Measurements from ENCODE around the gene PIAS2.

Gene PIAS2

DNA sequence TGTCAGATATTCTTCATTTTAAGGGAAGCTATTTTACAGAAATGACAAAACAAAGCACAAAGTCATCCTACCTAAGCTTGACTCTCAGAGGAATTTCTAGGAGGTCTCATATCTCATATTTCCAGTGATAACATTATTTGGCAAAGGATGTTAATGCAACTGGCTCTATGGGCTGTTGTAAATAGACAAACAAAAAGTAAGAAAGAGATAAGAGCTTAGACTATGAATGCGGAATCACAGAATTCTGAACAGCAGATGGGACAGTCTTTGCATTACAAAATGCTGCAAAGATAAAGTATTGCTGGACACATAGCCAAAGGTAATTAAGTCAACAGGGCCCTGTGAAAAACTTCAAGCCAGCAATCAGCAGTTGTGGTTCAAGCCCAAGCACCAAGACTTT lies 23.9 kb downstream of the PIAS2 start:
- Histone ChIP-seq H3K9me3 (ENCODE audit: insufficient read depth, low read length) (peaks cover 18% of the 10 kb centered on the region), H3K27me3 (ENCODE audit: insufficient read depth, insufficient read length) (no peaks in the 10 kb centered on the region), H3K36me3 (ENCODE audit: insufficient read depth, insufficient read length, low read length) (peaks cover 19% of the 10 kb centered on the region), H3K9ac (ENCODE audit: insufficient read length, low read depth) (no peak overlapping the region), H3K4me1 (ENCODE audit: insufficient read depth, insufficient read length) (no peaks in the 10 kb centered on the region), H3K4me3 (ENCODE audit: insufficient read length, low read depth) (no peak overlapping the region)
- no peak for TF ChIP-seq ZNF274 (IDR thresholded peaks at IDR 0.05; ENCODE audit: low read depth, low read length)
- no peak for TF ChIP-seq YY1 (IDR thresholded peaks at IDR 0.05; ENCODE audit: insufficient read depth, insufficient read length)
- TF ChIP-seq SUZ12 (IDR thresholded peaks at IDR 0.05; ENCODE audit: extremely low read depth, insufficient read depth, insufficient read length): no peak
- DNase-seq (ENCODE audit: low read depth, low spot score): no peak

DNA sequence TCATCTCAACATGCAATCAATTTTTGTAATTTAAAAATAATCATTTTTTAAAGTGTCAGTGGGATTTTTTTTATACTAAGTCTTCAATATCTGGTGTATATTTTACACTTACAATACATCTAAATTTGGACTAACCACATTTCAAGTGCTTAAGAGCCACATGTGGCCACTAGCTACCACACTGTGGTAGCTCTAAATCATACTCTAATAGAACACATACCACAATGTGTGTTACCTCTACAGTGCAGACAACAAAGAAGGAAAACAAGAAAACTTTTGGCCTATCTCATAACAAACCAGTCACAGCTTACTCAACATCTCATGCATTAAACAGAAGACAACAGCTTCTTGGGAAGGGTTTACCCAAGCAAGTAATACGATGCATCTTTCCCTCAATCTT lies 24.5 kb downstream of the PIAS2 start:
- no peak overlapping the region for H3K9ac ChIP-seq (ENCODE audit: insufficient read length, low read depth)
- H3K36me3 ChIP-seq (ENCODE audit: insufficient read depth, insufficient read length, low read length): peaks cover 20% of the 10 kb centered on the region
- H3K4me3 ChIP-seq (ENCODE audit: insufficient read length, low read depth): no peak overlapping the region
- H3K9me3 ChIP-seq (ENCODE audit: insufficient read depth, low read length): peaks cover 24% of the 10 kb centered on the region
- H3K27me3 ChIP-seq (ENCODE audit: insufficient read depth, insufficient read length): no peaks in the 10 kb centered on the region
- DNase-seq (ENCODE audit: low read depth, low spot score): no peak
- no peaks in the 10 kb centered on the region for H3K4me1 ChIP-seq (ENCODE audit: insufficient read depth, insufficient read length)
- TF ChIP-seq ZNF274 (IDR thresholded peaks at IDR 0.05; ENCODE audit: low read depth, low read length) (no peak), SUZ12 (IDR thresholded peaks at IDR 0.05; ENCODE audit: extremely low read depth, insufficient read depth, insufficient read length) (no peak), YY1 (IDR thresholded peaks at IDR 0.05; ENCODE audit: insufficient read depth, insufficient read length) (no peak)

DNA sequence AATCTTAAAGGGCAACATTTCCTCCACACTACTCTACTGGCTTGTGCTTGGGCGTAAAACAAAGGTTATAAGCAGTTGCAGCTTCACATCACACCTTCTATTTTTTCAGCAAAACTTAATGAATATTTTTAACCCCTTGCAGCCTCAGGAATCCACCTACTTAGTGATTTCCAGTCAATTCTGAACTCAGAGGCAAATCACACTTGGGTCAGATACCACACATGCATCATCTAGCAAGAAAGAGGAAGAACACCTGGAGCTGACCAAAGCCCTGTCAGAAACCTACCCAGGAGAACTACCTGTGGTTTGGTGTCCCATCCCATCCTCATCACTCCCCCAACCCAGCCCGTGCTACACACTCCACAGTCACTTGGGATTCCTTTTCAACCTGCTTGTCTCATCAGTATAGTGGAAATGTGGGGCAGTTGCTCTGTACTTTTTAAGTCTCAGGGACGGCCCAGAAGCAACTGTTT lies 25.5 kb downstream of the PIAS2 start:
- H3K9ac ChIP-seq (ENCODE audit: insufficient read length, low read depth): no peak overlapping the region
- peaks cover 20% of the 10 kb centered on the region for H3K36me3 ChIP-seq (ENCODE audit: insufficient read depth, insufficient read length, low read length)
- no peaks in the 10 kb centered on the region for H3K4me1 ChIP-seq (ENCODE audit: insufficient read depth, insufficient read length)
- peaks cover 32% of the 10 kb centered on the region for H3K9me3 ChIP-seq (ENCODE audit: insufficient read depth, low read length)
- no peak for DNase-seq (ENCODE audit: low read depth, low spot score)
- H3K27me3 ChIP-seq (ENCODE audit: insufficient read depth, insufficient read length): no peaks in the 10 kb centered on the region
- TF ChIP-seq SUZ12 (IDR thresholded peaks at IDR 0.05; ENCODE audit: extremely low read depth, insufficient read depth, insufficient read length): no peak
- TF ChIP-seq YY1 (IDR thresholded peaks at IDR 0.05; ENCODE audit: insufficient read depth, insufficient read length): no peak
- no peak for TF ChIP-seq ZNF274 (IDR thresholded peaks at IDR 0.05; ENCODE audit: low read depth, low read length)
- H3K4me3 ChIP-seq (ENCODE audit: insufficient read length, low read depth): no peak overlapping the region

DNA sequence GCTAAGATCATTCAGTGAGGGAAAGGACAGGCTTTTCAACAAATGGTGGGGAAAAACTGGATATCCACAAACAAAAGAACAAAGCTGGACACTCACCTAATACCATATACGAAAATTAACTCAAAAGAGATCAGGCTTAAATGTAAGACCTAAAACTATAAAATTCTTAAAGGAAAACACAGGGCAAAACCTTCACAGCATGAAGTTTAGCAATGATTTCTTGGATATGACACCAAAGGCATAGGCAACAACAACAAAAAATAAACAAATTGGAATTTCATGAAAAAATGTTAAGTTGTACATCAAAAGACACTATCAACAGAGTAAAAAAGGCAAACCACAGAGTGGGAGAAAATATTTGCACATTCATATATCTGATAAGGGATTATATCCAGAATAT lies 28.3 kb downstream of the PIAS2 start:
- peaks cover 20% of the 10 kb centered on the region for H3K36me3 ChIP-seq (ENCODE audit: insufficient read depth, insufficient read length, low read length)
- no peak overlapping the region for H3K9ac ChIP-seq (ENCODE audit: insufficient read length, low read depth)
- H3K9me3 ChIP-seq (ENCODE audit: insufficient read depth, low read length): peaks cover 32% of the 10 kb centered on the region
- H3K4me3 ChIP-seq (ENCODE audit: insufficient read length, low read depth): no peak overlapping the region
- H3K27me3 ChIP-seq (ENCODE audit: insufficient read depth, insufficient read length): no peaks in the 10 kb centered on the region
- H3K4me1 ChIP-seq (ENCODE audit: insufficient read depth, insufficient read length): no peaks in the 10 kb centered on the region
- no peak for DNase-seq (ENCODE audit: low read depth, low spot score)
- TF ChIP-seq SUZ12 (IDR thresholded peaks at IDR 0.05; ENCODE audit: extremely low read depth, insufficient read depth, insufficient read length): no peak
- no peak for TF ChIP-seq YY1 (IDR thresholded peaks at IDR 0.05; ENCODE audit: insufficient read depth, insufficient read length)
- TF ChIP-seq ZNF274 (IDR thresholded peaks at IDR 0.05; ENCODE audit: low read depth, low read length): no peak

DNA sequence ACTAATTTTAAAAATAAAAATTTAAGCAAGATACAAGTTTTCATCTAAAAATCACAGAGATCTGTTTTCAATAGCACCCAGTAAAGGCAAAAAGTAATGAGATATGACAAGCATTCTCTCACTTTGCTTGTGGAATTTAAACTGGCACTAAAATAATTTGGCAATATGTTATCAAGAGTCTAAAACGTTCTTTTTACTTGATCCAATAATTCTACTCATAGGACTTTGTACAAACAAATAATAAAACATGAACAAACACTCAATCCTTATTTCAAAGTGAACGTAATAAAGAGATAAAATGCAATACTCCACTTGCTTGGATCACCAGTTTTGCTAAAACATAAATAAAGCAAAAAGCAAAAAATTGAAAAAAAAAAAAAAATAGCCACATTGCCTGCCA lies 30.4 kb downstream of the PIAS2 start:
- DNase-seq (ENCODE audit: low read depth, low spot score): no peak
- Histone ChIP-seq H3K4me3 (ENCODE audit: insufficient read length, low read depth) (no peak overlapping the region), H3K9ac (ENCODE audit: insufficient read length, low read depth) (no peak overlapping the region), H3K27me3 (ENCODE audit: insufficient read depth, insufficient read length) (no peaks in the 10 kb centered on the region), H3K9me3 (ENCODE audit: insufficient read depth, low read length) (peaks cover 32% of the 10 kb centered on the region), H3K36me3 (ENCODE audit: insufficient read depth, insufficient read length, low read length) (peaks cover 20% of the 10 kb centered on the region), H3K4me1 (ENCODE audit: insufficient read depth, insufficient read length) (no peaks in the 10 kb centered on the region)
- no peak for TF ChIP-seq SUZ12 (IDR thresholded peaks at IDR 0.05; ENCODE audit: extremely low read depth, insufficient read depth, insufficient read length)
- TF ChIP-seq YY1 (IDR thresholded peaks at IDR 0.05; ENCODE audit: insufficient read depth, insufficient read length): no peak
- TF ChIP-seq ZNF274 (IDR thresholded peaks at IDR 0.05; ENCODE audit: low read depth, low read length): no peak

DNA sequence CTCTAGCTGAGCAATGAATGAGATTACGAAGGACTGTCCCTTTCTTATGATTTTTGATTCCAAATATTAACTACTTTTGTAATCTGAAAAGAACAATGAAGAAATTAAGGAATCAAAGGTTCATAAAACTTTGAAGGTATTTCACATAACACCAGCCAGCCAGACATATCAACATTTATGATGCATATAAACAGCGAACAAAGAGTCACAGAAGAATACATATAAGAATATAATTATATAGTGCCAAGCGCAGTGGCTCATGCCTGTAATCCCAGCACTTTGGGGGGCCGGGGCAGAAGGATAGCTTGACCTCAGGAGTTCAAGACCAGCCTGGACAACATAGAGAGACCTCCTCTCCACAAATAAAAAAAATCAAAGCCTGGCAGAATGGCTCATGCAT lies 34.1 kb downstream of the PIAS2 start:
- Histone ChIP-seq H3K36me3 (ENCODE audit: insufficient read depth, insufficient read length, low read length) (no peaks in the 10 kb centered on the region), H3K4me1 (ENCODE audit: insufficient read depth, insufficient read length) (no peaks in the 10 kb centered on the region), H3K9ac (ENCODE audit: insufficient read length, low read depth) (no peak overlapping the region), H3K9me3 (ENCODE audit: insufficient read depth, low read length) (peaks cover 35% of the 10 kb centered on the region), H3K4me3 (ENCODE audit: insufficient read length, low read depth) (no peak overlapping the region), H3K27me3 (ENCODE audit: insufficient read depth, insufficient read length) (no peaks in the 10 kb centered on the region)
- no peak for DNase-seq (ENCODE audit: low read depth, low spot score)
- TF ChIP-seq ZNF274 (IDR thresholded peaks at IDR 0.05; ENCODE audit: low read depth, low read length) (no peak), SUZ12 (IDR thresholded peaks at IDR 0.05; ENCODE audit: extremely low read depth, insufficient read depth, insufficient read length) (no peak), YY1 (IDR thresholded peaks at IDR 0.05; ENCODE audit: insufficient read depth, insufficient read length) (no peak)

DNA sequence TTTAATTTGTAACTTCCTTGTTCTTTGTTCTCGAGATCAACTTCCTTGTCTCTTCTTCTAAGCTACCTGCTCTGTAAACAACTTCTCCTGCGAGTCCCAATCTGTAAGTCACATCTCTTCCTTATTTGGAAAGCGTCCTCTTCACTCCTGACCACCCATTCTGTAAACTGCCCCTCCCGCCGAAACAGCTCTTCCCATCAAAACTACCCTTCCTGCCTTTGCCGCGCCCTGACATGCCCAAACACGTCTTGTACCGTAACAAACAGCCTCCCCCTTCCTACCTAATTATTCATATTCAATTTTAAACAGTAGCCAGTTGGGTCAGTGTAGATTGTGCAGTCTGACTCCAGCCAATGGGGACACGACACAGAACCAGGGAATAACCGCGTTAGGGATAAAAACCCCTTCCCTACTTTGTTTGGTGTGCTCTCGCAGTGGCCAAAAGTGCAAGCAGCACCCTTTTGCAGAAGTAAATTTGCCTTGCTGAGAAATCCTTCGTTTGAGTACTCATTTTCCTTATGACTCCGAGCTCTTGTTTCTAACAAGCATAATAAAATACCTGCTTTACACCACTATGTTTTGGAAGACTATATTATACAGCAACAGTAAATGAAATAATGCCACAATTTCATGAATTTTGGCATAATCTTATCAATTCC lies 39.8 kb downstream of the PIAS2 start:
- H3K9me3 ChIP-seq (ENCODE audit: insufficient read depth, low read length): peaks cover 36% of the 10 kb centered on the region
- no peaks in the 10 kb centered on the region for H3K4me1 ChIP-seq (ENCODE audit: insufficient read depth, insufficient read length)
- no peaks in the 10 kb centered on the region for H3K27me3 ChIP-seq (ENCODE audit: insufficient read depth, insufficient read length)
- DNase-seq (ENCODE audit: low read depth, low spot score): no peak
- no peak for TF ChIP-seq YY1 (IDR thresholded peaks at IDR 0.05; ENCODE audit: insufficient read depth, insufficient read length)
- peaks cover 4% of the 10 kb centered on the region for H3K36me3 ChIP-seq (ENCODE audit: insufficient read depth, insufficient read length, low read length)
- no peak overlapping the region for H3K9ac ChIP-seq (ENCODE audit: insufficient read length, low read depth)
- no peak overlapping the region for H3K4me3 ChIP-seq (ENCODE audit: insufficient read length, low read depth)

All from NT2/D1 (cell line).